GM21786 (cell line): ENCODE data around the gene PLK3.
"Not testable (repeated sequence)": the region's sequence is repeated elsewhere in the genome, so short reads cannot be mapped to it uniquely, and the experiment has no call there.

Source experiments
- ATAC-seq: cut with Tn5 transposase; IDR thresholded peaks from one replicate; pipeline ENCODE4 v1.9.1; 2021; ENCODE audit not compliant: unreplicated experiment

PLK3 gene

GRCh38 chr1:44808063-44808937 lies 8.1 kb downstream of the PLK3 start, which contains the start of gene BTBD19:
TSS of gene BTBD19 (plus strand) at chr1:44808523. CDS start at chr1:44808821, 298 bp downstream.
- peak; percentile 30 for ATAC-seq

- ATAC-seq = peak; percentile 49
Observed at GRCh38 chr1:44808938-44809917, 9.1 kb downstream of the PLK3 start.

- no peak for ATAC-seq
Observed at GRCh38 chr1:44810101-44810761, 10.1 kb downstream of the PLK3 start.

- ATAC-seq = not testable (repeated sequence)
Observed at GRCh38 chr1:44810762-44811105, 10.6 kb downstream of the PLK3 start.

GRCh38 chr1:44811234-44811633 lies 11.1 kb downstream of the PLK3 start:
- ATAC-seq = no peak

GRCh38 chr1:44812822-44813543 lies 12.8 kb downstream of the PLK3 start:
- no peak for ATAC-seq

- ATAC-seq = not testable (repeated sequence)
Observed at GRCh38 chr1:44815926-44816325, 15.7 kb downstream of the PLK3 start.

- ATAC-seq = no peak
Observed at GRCh38 chr1:44817307-44817706, 17.1 kb downstream of the PLK3 start.

GRCh38 chr1:44817771-44818495 lies 17.8 kb downstream of the PLK3 start:
- ATAC-seq = no peak

- no peak for ATAC-seq
Observed at GRCh38 chr1:44819196-44819607, 19.0 kb downstream of the PLK3 start.

- ATAC-seq = peak; percentile 71
Observed at GRCh38 chr1:44819608-44820327, 19.6 kb downstream of the PLK3 start.

- ATAC-seq = no peak
Observed at GRCh38 chr1:44820328-44821239, 20.4 kb downstream of the PLK3 start.

GRCh38 chr1:44821240-44821715 lies 21.1 kb downstream of the PLK3 start:
- no peak for ATAC-seq

GRCh38 chr1:44822131-44822701 lies 22.0 kb downstream of the PLK3 start:
- no peak for ATAC-seq

- no peak for ATAC-seq
Observed at GRCh38 chr1:44822981-44823451, 22.8 kb downstream of the PLK3 start.

- ATAC-seq = not testable (repeated sequence)
Observed at GRCh38 chr1:44824392-44824791, 24.2 kb downstream of the PLK3 start.
